Stimulated activated CD4-positive, alpha-beta T cell treated with anti-CD3 and anti-CD28 coated beads, Interleukin-12 subunit alpha, Interleukin-12 subunit beta, amount 100 ng/mL, for 48 hours (primary cell): ENCODE data around the gene GNG10.
"Not testable (repeated sequence)": the region's sequence is repeated elsewhere in the genome, so short reads cannot be mapped to it uniquely, and the experiment has no call there.

ENCODE experiments used
- DNase-seq, 3 donors: peaks; one replicate each; pipeline ENCODE4 v3.0.0-alpha.2; 2020; ENCODE audit warnings: low read depth in 2 of 3, low spot score in 1 of 3

Gene GNG10

DNA sequence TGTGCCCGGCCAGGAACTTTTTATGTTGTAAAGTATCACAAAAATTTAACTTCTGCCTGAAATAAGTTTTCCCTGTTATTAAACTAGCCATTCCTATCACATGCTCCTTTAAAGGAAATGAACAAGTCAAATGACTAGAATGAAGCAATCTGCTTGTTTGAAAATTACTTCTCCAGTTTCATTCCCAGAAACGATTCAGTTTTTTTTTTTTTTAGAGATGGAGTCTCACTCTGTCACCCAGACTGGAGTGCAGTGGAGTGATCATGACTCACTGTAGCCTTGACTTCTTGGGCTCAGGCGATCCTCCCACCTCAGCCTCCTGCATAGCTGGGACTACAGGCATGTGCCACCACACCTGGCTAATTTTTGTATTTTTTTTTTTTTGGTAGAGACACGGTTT is 13.3 kb upstream of the GNG10 start:
- DNase-seq, result no peak

DNA sequence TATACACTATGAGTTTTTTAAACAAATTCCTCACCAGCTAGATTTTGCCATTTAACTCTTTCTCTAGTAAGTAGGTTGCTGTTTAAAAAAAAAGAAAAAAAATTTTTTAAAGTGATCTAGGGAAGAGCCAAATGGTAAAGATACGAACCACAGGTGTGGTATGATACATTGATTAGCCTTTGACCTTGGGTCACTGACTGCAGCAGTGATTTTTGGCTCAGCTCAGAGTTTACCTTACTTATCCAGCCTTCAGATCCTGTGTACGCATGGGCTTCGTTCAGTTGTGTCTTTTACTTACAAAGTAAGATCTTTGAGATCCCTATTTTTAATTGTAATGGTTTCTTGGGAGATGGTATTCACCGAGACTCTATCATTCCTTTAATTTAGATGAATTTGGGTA is 12.4 kb upstream of the GNG10 start:
- DNase-seq, result no peak

DNA sequence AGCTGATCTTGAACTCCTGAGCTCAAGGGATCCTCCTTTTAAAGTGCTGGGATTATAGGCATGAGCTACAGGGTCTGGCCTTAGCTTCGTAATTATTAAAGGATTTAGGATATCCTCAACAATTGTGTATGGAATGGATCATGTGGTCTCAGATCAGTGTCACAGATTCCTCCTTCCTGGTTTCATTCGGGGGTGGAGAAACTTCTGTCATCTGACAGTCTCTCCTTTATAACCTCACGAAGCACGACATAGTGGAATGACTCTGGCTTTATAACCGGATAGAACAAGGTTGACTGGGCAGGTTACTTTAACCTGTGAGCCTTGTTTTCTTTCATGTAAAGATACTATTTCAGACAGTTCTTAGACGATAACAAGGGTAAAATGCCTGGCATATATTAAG is 4.4 kb upstream of the GNG10 start:
- no peak for DNase-seq

DNA sequence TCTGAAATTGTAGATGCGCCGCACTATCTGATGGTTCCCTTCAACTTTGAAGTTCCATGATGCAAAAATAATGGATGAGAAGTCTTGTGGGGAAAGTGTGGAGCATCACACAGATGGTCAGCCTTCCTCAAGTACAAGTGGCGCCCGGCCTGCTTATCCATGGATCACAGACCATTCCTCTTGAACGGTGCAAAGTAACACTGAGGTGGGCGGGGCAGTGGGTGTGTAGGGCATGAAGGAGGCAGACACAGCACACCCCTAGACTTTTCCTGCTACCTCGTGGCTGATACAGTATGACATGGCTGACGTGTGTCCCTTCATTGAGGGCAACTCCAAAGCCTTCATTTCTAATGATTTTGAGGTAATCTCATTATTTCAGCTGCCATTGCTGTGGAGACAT is 2.5 kb upstream of the GNG10 start:
- DNase-seq, result no peak

DNA sequence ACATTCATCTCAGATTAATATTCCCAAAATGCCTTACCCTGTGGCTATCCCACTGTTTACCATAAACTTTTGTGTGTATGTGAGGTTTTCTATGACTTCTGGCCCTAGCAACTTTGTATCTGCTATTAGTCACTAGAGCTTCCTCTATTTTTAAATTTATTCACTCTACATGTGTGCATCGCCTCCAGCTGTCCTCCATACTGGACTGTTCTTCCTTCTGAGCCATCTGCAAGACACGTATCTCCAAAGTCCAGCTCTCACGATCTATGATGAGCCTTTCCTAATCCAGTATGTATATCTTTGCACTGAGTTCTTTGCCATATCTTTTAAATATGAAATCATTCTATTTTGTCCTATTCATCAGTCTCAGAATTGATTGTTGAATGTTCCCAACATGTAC is 1.7 kb upstream of the GNG10 start:
- DNase-seq, result no peak

DNA sequence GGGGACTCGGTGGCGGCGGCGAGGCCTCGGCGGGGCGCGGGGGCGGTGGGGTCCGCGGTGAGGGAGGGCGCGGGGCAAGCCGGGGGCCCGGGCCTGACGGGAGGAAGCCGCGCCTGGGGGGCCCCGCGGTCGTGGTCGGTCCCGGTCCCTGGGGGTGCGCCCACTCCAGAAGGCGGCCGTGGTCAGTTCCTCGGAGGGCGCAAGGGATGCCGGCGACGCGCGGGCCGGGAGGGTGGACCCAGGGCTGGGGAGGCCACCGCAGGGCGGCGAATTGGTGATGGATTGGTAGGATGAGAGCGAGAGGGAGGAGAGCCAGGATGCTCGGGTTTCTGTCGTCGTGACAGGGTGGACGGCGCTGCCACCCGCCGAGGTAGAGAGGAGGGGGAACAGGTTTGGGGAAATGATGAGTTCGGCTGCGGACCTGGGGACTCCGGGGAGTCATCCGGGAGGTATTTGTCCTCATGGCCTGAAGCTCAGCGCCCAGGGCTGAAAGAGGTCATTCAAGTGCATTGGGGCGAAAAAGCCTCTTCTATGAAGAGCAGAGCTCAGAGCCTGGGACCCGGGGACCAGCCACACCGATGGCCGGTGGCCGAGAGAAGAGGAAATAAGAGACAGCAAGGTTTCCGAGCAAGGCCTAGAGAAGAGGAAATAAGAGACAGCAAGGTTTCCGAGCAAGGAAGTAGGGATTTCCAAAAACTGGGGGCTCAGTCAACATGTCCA is 557 bp downstream of the GNG10 start:
- peak in 2 of 3 donors; percentile 7 to 27 for DNase-seq

DNA sequence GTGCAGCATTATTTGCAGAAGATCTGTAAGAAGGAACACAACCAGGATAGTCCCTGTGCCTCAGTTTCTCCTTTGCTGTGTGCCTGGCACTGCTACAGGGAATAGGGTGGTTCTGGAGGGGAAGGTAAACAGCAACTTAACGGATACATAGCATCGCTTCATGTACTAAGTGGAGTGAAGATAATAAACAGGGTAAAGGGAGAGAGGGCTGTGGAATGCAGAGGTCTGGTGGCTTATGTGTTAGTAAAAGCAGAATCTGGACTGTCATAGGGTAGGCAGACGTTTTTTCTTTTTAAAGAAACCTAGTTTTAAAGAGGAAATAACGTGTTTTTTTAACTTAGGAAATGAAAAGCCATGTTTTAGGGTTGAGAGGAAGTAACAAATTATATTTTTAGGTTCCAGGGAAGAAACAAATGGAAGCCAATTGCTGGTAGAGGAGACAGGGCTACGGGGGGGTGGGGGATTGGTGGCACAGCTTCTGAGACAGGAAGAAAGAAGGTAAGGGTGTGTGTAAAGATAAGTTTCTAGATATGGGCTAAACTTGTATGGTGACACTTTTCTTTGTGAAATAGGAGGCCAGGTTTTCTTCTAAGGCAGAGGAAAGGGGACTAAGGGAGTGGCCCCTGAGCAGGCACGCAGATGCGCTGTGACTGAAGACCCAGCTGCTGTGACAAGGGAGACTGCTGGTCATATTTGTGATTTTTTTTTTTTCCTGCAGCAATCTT is 1.3 kb downstream of the GNG10 start:
- no peak for DNase-seq

DNA sequence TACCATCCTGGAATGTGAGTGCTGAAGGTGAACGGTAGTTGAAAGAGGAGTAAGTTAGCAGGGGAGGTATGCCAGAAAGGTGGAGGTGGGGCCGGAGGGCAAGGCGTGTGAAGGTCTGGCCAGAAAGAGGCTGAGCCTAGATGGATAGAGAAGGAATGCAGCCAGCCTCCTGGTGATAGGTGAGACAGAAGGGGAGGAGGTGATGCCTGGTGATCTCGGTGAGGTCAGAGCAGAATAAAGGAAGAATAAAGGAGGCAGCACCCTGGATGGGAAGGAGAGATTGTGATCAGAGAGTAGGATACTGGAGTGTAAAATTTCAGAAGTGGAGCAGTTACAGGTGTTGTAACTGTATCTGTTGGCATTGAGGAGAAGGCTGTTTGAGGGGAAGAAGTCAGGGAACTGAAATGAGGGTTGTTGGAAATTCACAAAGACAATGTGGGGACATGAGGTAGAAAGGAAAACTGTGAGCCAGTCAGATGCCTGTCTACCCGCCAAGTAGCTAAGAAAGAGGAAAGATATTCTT is 2.0 kb downstream of the GNG10 start:
- DNase-seq, result no peak

DNA sequence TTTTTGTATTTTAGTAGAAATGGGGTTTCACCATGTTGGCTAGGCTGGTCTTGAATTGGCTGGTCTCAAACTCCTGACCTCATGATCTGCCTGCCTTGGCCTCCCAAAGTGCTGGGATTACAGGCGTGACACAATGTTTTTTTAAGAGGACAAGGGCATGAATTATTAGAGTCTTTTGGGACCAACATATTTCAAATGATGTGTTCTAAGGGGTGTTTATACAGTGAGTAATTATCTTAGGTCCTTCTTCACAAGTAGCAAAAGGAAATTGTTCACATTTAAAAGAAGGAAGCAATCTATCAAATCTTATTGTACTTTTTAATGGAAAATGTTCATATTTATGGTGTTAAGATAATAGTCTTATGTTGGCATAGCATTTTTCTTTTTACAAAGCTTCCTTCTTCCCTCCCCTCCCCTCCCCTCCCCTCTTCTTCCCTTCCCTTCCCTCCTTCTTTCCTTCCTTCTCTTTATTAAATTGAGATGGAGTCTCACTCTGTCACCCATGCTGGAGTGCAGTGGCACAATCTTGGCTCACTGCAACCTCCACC is 6.7 kb downstream of the GNG10 start:
- DNase-seq, result no peak

DNA sequence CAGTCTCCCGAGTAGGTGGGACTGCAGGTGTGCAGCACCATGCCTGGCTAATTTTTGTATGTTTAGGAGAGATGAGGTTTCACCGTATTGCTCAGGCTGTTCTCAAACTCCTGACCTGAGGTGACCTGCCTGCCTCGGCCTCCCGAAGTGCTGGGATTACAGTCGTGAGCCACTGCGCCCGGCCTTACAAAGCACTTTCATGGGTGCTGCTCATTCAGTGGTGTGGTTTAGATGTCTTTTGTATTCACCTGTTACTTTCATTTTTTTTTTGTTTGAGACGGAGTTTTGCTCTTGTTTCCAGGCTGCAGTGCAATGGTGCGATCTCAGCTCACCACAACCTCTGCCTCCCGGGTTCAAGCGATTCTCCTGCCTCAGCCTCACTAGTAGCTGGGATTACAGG is 7.2 kb downstream of the GNG10 start:
- DNase-seq, result not testable (repeated sequence)

DNA sequence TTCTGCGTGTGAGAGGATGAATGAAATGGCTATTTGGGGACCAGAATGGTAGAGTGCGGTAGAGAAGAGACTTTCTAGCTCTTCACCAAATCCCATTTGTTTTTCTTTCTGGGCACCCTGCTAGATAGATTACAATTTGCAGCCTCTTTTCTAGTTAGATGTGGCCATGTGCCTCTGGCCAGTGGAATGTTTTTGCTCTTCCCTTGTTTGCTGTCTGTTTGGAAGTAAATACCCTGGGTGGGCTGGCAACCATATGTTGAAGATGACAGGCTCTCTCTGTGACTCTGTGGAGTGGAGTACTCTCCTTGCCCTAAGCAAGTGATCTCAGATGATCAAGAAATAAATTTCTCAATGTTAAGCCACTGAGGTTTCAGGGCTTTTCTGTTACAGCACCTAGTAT is 12.9 kb downstream of the GNG10 start:
- DNase-seq, result no peak

DNA sequence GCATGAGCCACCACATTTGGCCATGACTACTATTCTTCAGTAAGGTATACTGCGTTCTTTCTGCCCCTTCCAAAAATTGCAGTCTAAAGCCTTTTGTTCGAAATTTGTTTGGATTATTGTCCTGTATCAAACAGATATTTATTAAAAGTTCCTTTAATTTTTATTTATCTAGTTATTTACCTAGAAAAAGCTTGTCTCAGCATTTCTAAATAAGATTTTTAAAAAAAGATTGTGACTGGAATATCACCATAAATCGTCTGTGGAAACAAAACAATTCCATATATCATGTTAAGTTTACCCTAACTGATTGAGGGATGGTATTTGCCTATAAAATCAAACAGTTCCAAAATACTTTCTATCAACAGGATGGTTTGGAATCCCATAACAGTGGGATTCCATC is 14.7 kb downstream of the GNG10 start:
- no peak for DNase-seq

DNA sequence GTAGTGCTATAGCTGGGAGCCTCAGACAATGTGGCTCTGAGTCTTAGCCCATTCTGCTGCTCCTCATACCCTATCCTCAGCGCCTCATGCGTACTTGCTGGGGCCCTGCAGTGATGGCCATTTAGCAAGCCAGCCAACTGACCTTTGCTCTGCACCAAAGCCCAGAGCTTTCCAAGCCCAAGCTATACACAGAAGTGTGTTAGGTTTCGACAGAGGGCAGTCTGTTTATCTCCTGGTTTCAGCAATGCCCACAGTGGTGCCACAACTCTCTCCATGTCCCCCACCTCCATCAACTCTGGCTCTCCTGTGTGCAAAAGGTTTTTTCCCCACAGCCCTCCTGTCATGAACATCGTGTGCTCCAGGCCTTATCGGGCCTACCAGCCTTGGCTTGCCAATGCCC is 16.9 kb downstream of the GNG10 start:
- no peak for DNase-seq

DNA sequence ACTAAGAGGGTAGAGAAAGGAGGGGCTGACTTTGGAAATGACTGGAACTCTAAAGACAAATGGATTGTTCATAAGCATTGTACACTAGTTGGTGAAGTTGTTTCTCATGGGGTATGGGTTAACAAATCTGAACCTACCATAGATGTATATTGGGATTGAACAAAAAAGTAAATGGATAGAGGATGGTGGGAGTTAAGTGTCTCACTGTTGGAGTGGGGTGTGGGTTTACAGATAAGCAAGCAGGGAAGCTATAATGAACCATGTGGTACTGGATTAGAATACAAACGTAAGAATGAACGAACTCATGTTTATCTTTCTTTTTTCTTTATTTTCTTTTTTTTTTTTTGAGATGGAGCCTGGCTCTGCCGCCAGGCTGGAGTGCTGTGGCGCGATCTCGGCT is 17.8 kb downstream of the GNG10 start:
- DNase-seq, result no peak

DNA sequence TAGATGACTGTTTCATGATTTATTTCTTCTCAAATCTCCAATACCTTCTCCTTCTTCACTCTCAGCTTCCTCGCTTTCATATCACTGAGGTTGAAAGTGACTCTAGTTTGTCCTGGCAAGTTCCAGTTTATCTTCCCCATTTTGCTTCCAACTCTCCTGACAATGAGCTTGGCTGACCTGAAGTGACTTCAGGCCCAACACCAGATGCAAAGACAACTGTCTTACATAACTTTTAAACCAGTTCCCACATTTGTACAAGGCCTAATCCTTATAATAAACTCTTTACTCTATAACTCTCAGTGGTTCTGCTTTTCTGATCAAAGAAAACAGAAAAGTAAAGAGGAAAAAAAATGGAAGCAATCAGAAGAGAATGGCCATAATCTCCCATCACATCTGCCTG is 22.0 kb downstream of the GNG10 start:
- no peak for DNase-seq

DNA sequence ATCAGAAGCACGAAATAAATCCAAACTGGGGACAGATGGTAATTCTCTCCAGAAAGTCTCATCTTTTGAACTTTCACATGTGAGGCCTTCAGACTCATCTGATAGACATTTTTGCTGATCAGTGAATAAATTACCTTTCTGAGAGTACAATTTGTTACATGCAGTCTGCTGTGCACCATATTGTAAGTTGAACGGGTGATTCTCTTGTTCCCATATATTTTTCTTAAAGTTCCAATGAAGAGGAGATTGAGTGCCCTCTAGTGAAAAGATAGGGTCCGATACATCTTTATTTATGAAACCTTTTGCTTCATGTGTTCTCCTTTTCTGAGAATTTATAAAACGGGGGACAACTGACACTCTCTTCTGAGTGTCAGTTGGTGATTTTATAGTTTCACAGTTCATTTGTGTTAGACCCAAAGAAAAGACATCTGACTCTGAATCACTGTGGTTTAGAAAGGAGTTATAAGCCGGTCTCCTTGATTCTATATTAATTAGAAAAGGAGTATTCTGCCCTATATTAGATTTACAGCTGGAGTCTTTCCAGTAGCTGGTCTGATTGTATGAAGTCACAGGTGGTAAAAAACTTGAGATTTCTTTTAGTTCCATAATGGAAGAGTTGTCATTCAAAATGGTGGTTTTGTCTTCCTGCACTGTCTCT is 30.4 kb downstream of the GNG10 start:
- DNase-seq, result no peak

DNA sequence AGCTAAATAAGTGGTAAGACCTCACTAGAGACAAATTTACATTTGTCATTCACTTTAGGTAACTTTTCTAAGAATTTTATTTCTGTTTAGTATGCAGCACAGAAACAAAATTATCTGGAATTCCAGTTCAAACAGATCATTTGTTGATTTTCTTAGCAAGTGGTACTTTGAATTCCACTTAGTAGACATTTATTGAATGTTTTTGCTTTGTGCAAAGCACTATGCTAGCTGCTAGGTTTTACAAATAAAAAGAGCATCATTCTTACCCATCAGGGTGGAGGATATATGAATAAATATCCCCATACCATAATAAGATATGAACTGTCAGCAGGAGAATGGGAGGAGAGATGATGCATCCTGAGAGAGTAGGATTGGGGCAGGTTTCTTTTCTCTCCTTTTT is 35.4 kb downstream of the GNG10 start:
- DNase-seq, result no peak

DNA sequence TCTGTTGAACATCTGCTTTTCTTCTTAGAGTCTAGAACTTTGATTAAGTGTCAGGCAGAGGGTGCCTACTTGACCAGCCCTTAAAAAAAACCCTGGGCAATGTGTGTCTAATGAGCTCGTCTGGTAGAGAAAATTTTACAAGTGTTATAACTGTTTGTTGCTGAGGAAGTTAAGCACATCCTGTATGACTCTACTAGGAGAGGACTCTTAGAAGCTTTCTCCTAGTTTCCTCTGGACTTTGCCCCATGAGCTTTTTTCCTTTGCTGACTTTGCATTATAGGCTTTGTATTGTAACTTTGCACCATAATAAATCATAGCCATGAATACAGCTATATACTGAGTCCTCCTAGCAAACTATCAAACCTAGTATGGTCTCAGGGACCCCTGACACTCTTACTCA is 39.4 kb downstream of the GNG10 start:
- no peak for DNase-seq

DNA sequence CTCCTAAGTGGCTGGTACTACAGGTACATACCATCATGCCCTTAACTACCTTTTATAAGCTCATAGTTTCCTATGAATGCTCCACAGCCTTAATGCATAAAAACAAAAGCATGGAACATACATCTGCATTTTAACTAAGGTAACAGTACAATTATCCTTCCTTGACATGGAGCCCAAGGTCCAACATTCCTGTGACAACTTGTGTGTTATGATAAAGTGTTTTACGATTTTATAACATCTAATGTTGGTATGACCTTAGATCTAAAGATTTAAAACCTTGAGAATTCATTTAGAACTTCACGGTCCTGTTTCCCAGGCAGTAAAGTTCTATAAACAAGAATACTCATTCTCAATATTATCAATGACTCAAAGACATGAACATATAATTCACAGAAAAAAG is 43.1 kb downstream of the GNG10 start:
- no peak for DNase-seq

DNA sequence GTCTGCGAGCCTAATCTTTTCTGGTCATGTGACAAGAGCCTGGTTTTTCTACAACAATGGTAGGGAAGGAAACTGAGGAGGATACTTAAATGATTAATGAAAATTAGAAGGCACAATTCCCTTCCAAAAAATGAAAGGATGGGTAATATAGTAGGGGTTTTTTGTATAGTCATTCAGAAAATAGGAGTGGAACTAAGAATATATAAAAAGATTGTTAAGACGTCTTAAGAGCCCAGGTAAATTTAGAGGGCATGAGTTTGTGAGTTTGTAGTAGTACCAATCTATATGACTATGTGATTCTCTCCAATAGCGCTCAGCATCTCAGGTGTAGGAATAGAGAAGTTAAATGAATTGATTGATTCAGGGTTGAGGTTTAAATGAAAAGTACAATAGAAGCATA is 50.1 kb downstream of the GNG10 start:
- DNase-seq, result no peak

DNA sequence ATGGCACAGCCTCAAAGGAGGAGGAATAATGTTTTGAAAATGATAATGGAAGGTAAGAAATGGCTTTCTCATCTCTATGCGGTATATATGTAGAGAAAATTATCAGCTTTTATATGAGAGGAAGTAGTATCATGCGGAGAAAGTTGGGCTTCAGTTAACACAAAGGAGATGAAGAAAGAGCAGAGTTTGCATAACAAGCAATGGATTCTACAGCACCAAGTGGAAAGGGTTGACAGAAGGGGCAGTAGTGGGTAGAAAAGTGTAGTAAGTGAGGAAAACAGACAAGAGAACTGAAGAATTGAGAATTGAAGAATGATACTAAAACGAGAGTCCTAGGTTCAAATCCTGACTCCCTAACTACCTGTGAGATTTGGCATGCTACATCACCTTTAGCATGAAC is 51.0 kb downstream of the GNG10 start:
- DNase-seq, result no peak

DNA sequence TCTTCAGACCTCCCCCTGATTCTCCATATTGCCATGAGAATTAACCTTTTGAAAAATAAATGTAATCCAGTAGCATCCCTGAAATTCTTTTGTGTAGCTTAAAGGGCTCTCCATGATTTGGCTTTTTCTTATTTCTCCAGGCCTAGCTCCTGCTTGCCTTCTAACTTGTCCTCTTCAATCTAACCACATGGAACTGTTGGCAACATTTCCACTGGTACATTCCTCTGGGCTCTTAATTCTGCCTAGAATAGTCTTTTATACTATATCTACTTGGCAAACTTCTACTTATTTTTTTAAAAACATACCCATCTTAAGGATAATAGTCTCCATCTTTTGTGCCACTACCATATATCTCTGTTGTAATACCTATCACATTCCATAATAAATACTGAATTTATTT is 54.1 kb downstream of the GNG10 start:
- no peak for DNase-seq
